A549 (cell line): ENCODE results near the gene INTS3.

Source experiments
- BCL3 ChIP-seq: fragments of >200 bp; sonication (Bioruptor Twin); formaldehyde crosslinking; IDR thresholded peaks from 3 replicates; pipeline ENCODE4 v1.6.1; 2016
- CEBPB ChIP-seq, 2 experiments: fragments of >200 bp in 1 of 2; sonication (Bioruptor Twin) in 1 of 2; formaldehyde crosslinking in 1 of 2; IDR thresholded peaks; 2 replicates each; pipeline ENCODE4 v1.6.1; 2012 to 2016
- CTCF ChIP-seq: fragments of >200 bp; sonication (Bioruptor Twin); formaldehyde crosslinking; IDR thresholded peaks from 3 replicates; pipeline ENCODE4 v1.5.1; 2016
- GATA3 ChIP-seq: IDR thresholded peaks from 2 replicates; pipeline ENCODE4 v1.6.1; 2012; ENCODE audit warnings: borderline replicate concordance
- MAFK ChIP-seq: fragments of 450-650 bp; IDR thresholded peaks from 2 replicates; pipeline ENCODE4 v1.6.1; 2014; ENCODE audit not compliant: partially characterized antibody
- MAX ChIP-seq: IDR thresholded peaks from 2 replicates; pipeline ENCODE4 v1.6.1; 2012
- MYC ChIP-seq: IDR thresholded peaks from 2 replicates; pipeline ENCODE4 v1.6.1; 2012; ENCODE audit warnings: mild to moderate bottlenecking, inconsistent platforms, low read length, improper control_type of control experiment, borderline replicate concordance
- POLR2A ChIP-seq: IDR thresholded peaks from 2 replicates; pipeline ENCODE4 v1.6.1; 2012; ENCODE audit warnings: mild to moderate bottlenecking, low read length
- POLR2AphosphoS2 ChIP-seq: conservative IDR thresholded peaks from 2 replicates; pipeline ENCODE4 v1.6.1; 2012; ENCODE audit warnings: low read length, improper control_type of control experiment, inconsistent platforms
- RARB ChIP-seq: fragments of 250-450 bp; sonication (Bioruptor Pico); IDR thresholded peaks from 2 replicates; pipeline ENCODE4 v1.8.0; 2021; ENCODE audit warnings: mild to moderate bottlenecking, moderate library complexity
- RNF2 ChIP-seq: fragments of 200-600 bp; sonication (generic); IDR thresholded peaks from 2 replicates; pipeline ENCODE4 v1.6.1; 2016; ENCODE audit warnings: low read depth, mild to moderate bottlenecking, antibody characterized with exemption, moderate library complexity, borderline replicate concordance
- ZFP36 ChIP-seq: fragments of 450-650 bp; IDR thresholded peaks from 2 replicates; pipeline ENCODE4 v1.6.1; 2014; ENCODE audit warnings: borderline replicate concordance; ENCODE audit not compliant: partially characterized antibody
- ZNF302 ChIP-seq: fragments of 250-450 bp; sonication (Bioruptor Pico); IDR thresholded peaks from 2 replicates; pipeline ENCODE4 v1.9.0; 2021; ENCODE audit warnings: inconsistent platforms, mild to moderate bottlenecking, moderate library complexity

- TF ChIP-seq CTCF = no peak
- TF ChIP-seq MAFK = no peak
- peak; percentile 86 for TF ChIP-seq MAX
- peak; percentile 70; the same call in 1 of the 2 replicates for TF ChIP-seq MYC
- no peak for TF ChIP-seq CEBPB (IDR thresholded peaks at IDR 0.05)
- TF ChIP-seq RNF2 = no peak
- no peak for TF ChIP-seq ZFP36
- peak; percentile 87 for TF ChIP-seq POLR2A
- TF ChIP-seq GATA3 = no peak
- TF ChIP-seq RARB (CRISPR knock-in tag) = no peak
- TF ChIP-seq BCL3 = peak; percentile 95
- TF ChIP-seq POLR2AphosphoS2 = no peak
- TF ChIP-seq ZNF302 (CRISPR knock-in tag) = no peak
Measured at GRCh38 chr1:153783233-153784190, 55.7 kb downstream of the INTS3 start.
